T-helper 1 cell treated with Interleukin-12 subunit alpha and Interleukin-12 subunit beta and Interleukin-4 antibody, amounts not matched to agents 30 ng/mL and 1 ng/mL, for 36 hours (primary cell): Measurements from ENCODE around the gene CD207. TPM values are rescaled to one million over a fixed set of nuclear protein-coding genes. Genes with fewer than 3 reads are reported as not detected.
"Not testable (repeated sequence)": the region's sequence is repeated elsewhere in the genome, so short reads cannot be mapped to it uniquely, and the experiment has no call there.

Experiments used
- intact Hi-C: fragments of 100-400 bp; cut with micrococcal nuclease; formaldehyde crosslinking; loops from one replicate; pipeline ENCODE4 v1.15.1; 2024
- total RNA-seq: library from RNA; stranded (reverse); gene quantifications from 2 replicates; pipeline ENCODE4 v1.2.3, GENCODE V29; 2022

CD207 gene
- total RNA-seq, 1 donor from 2014 or later, result not detected

- intact Hi-C loops, result no loop called here
These were observed 5.7 kb downstream of the CD207 start for GRCh38 chr2:70829916-70830315.

DNA sequence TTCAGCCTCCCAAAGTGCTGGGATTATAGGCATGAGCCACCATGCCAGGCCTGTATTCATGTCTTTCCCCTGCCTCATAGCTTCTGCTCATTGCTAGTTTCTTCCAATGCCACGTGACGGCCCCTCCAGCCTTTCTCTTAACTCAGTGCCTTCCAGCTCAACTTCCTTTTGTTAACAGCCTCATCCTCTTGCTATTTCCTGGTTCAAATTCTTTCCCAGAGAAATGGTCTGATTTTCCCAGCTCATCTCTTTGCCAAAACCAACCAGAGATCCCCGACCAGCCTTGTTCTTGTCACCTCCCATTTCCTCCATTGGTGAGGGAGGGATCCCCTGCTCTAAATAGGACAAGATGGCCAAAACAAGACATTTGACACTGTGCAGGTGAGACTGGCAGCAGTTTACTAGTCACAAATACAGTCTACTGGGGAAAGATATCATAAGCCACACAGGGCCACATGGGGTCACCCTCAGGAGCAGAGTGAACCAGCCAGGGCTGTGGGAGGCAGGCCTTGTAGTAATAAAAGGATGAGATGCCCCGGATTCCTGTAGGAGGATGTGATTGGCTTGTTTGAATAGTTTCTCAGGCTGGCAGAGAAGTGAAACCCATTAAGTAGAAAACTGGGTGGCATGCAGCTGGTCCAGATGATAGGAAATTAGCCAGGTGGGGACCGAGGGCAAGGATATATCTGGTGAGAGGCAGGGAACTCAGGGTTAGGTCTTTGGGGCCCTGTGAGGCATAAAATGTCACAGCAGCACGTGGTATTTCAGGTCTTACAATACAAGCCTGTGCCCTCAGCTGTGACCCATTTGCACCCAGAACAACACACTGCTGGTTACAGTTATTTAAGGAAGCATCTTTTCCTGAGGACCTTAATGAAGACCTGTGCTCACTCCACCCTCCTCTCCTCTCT, 6.4 kb downstream of the CD207 start:
- intact Hi-C loops, result no loop called here

- intact Hi-C loops, result no loop called here
These were observed 7.5 kb downstream of the CD207 start for GRCh38 chr2:70828115-70828514.

DNA sequence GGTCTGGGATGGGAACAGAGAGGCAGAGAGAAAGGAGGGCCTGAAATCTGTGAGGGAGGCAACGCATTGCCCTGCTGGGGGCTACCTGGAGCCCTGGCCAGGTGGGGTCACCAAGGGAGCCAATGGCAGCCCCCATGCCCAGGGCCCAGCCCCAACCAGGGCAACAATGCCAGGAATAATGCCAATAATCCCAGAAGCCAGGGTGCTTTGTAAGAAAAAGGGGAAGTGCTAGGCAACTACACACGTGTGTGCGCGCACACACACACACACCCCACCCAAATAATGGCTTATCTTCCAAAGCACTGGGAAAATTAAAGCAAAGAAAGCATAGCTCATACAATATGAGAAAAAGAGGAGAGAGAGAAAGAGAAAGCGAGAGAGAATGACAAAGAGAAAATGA, 8.2 kb downstream of the CD207 start:
- intact Hi-C loops, result no loop called here

GRCh38 chr2:70826696-70827350, 8.8 kb downstream of the CD207 start:
- intact Hi-C loops, result no loop called here

DNA sequence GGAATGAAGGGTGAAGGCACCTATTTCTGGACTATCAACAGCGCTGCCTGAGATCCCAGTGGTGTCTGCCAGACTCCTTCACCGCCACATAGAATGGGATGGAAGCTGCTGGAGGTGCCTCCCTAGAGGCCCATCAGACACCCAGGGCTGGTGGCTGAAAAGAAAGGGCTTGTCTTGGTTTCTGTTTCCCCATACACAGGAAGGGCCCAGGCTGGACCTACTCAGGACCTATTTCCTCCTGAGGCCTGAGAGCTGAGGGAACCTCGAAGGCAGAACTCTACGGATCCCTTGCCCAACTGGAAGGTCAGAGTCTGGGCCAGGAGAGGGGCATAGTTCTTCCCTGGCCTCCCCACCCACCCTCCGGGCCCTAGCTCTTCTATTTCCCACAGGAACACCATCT, 12.4 kb downstream of the CD207 start:
- intact Hi-C loops, result no loop called here

DNA sequence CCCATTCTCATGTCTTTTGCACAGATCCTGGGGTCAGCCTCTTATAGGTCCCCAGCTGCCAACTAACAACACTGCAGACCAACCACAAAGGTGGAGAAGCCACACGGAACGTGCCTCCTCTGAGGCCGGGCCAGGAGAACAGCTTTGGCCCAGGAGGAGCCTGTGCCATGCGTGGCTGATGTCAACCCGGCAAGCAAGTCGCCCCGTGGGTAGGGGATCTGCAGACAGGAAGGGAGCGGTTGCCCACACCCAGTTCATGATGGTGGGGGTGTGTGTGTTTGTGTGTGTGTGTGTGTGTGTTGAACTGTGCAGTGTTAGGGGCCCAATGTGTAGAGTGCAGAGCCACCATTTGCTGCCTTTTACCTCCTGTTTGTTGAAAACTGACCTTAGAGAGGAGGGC, 12.8 kb downstream of the CD207 start:
- intact Hi-C loops, result no loop called here

DNA sequence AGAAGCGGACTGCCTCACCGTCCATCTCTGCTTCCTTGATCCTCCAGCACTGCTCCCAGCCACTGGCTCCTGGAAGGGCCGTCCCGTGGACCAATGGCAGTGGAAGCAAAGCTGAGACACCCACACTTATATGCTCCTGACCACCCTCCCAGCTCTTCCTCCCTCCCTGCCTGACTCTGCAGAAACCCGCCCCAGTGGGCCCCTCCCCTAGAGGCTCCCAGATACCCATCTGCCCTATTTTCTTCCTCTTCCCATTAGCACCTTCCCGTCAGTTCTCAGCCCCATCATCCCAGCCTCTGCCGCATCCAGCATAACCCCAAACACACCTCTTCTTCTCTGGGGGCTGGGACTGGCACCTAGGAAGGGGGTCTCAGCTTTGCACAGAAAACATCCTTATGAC, 15.1 kb downstream of the CD207 start, which contains the start of gene CLEC4F:
Gene CLEC4F (minus strand): TSS at position 101 of the 400 bp plus-strand sequence. CDS start 76 bp downstream, at position 25.
- intact Hi-C loops, result no loop called here

GRCh38 chr2:70817284-70817954, 18.2 kb downstream of the CD207 start:
- intact Hi-C loops, result no loop called here

GRCh38 chr2:70816726-70817125, 18.9 kb downstream of the CD207 start:
- intact Hi-C loops, result no loop called here

GRCh38 chr2:70808983-70809958, 26.3 kb downstream of the CD207 start:
- intact Hi-C loops, result no loop called here

GRCh38 chr2:70807828-70808118, 27.8 kb downstream of the CD207 start:
- intact Hi-C loops, result no loop called here

DNA sequence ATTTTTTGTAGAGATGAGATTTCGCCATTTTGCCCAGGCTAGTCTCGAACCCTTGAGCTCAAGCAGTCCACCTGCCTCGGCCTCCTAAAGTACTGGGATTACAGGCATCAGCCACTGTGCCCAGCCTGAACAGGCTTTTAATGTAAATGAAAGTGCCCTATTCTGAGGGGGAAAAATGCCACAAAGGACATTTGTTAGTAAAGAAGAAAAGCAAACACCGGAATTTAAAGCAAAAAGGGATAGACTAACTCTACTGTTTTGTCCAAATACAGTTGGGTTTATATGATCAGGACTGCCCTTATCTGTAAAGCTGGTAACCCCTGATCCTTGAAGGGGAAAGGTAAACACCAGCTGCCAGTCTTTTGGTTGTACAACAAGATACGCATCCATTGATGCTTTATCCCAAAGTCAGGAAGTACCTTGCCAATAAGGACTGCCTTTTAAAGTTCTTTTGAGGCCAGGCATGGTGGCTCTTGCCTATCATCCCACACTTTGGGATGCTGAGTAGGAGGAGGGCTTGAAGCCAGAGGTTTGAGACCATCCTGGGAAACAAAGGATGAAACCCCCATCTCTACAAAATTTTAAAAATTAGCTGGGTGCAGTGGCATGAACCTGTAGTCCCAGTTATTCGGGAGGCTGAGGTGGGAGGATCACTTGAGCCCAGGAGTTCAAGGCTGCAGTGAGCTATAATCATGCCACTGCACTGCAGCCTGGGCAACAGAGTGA, 28.4 kb downstream of the CD207 start:
- intact Hi-C loops, result no loop called here

DNA sequence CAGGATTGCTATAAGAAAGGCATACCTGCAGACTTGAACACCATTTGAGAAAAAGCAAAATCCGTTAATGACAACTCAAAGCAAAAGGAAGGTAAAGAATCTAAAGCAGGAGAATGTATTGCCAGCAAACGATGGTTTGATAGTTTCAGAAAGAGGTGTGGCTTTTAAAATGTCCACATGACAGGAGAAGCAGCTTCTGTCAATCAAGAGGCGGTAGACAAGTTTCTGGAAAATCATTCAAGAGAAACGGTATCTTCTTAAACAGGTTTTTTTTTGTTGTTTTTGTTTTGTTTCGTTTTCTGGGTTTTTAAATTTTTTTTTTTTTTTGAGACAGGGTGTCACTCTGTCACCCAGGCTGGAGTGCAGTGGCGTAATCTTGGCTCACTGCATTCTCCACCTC, 29.0 kb downstream of the CD207 start:
- intact Hi-C loops, result no loop called here

GRCh38 chr2:70806013-70806412, 29.6 kb downstream of the CD207 start:
- intact Hi-C loops, result no loop called here

DNA sequence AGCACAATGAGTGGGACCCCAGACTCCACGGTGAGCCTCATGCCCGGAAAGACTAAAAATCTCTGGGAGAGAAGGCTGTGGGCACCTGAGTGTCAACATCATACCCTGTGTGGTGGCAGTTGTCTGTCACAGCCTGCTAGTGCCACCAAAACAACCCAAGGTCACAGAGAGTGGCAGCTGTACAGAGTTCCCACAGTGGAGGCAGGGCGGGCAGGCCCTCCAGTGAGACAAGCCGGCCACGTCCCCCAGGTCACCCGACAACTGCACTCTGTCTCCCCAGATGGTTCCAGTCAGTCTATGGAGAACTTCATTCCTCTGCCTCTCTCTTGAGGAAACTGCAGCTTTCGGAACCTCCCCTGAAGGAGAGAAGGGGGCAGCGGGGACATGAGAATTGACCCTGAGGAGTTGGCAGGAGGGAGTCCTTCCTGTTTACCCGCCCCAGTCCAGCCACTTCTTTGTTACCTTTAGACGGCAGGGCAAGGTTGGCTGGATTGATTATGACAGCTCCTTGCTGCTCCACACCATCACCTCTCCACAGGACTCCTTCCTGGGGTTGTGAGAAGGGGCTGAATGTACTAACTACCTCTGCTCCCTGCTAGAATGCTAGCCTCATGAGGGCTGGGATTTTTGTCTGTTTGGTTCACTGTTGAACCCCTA, 33.9 kb downstream of the CD207 start:
- intact Hi-C loops, result no loop called here

GRCh38 chr2:70799706-70800105, 35.9 kb downstream of the CD207 start:
- intact Hi-C loops, result no loop called here

DNA sequence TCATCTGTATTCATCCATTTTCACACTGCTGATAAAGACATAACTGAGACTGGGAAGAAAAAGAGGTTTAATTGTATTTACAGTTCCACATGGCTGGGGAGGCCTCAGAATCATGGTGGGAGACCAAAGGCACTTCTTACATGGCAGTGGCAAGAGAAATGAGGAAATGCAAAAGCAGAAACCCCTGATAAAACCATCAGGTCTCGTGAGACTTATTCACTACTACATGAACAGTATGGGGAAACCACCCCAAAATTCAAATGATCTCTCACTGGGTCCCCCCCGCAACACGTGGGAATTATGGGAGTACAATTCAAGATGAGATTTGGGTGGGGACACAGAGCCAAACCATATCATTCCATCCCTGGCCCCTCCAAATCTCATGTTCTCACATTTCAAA, 37.6 kb downstream of the CD207 start:
- intact Hi-C loops, result not testable (repeated sequence)

DNA sequence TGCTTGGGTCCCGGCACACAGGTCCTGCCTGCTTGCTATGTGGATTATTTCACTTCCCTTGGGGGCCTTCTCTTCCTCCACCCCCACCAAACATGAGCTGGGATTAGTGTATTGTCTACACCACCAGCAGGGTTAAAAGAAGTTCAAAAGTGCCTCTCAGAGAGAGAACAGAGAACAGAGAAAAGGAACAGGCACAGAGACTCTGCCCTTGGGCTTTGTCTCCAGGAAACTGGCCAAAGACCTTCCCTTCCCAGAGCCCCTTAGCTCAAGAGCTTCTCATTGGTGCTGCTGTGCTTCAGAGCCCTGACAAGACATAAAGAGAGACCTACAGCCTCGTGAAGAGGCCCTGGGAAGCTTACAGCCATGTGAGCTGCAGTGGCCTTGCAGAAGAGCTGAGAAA, 38.1 kb downstream of the CD207 start:
- intact Hi-C loops, result no loop called here

- intact Hi-C loops, result no loop called here
These were observed 39.4 kb downstream of the CD207 start for GRCh38 chr2:70796262-70796661.
